HUDEP-2 (cell line): Measurements from ENCODE around the gene GSE1.

Experiments used
- DNase-seq, 76 experiments: peaks; one replicate each; lab custom pipeline; 2025; ENCODE audit not compliant: unreplicated experiment in 76 of 76; lab: John Stamatoyannopoulos, UW

GSE1 gene

GRCh38 chr16:85715169-85716021 is 102.3 kb downstream of the GSE1 start:
- DNase-seq: no peak

- DNase-seq: no peak
These were observed 103.0 kb downstream of the GSE1 start for GRCh38 chr16:85716022-85716679.

GRCh38 chr16:85716680-85717038 is 103.5 kb downstream of the GSE1 start:
- DNase-seq: no peak

GRCh38 chr16:85717393-85718152 is 104.5 kb downstream of the GSE1 start:
- DNase-seq: peak in 63 of 76 experiments; percentile 8 to 78 (median 49)

- DNase-seq: no peak
These were observed 105.0 kb downstream of the GSE1 start for GRCh38 chr16:85718153-85718477.

- peak in 25 of 76 experiments; percentile 4 to 35 (median 18) for DNase-seq
These were observed 105.6 kb downstream of the GSE1 start for GRCh38 chr16:85718682-85719081.

GRCh38 chr16:85719605-85720301 is 106.6 kb downstream of the GSE1 start:
- DNase-seq: no peak

- no peak for DNase-seq
These were observed 107.1 kb downstream of the GSE1 start for GRCh38 chr16:85720302-85720637.

- DNase-seq: no peak
These were observed 109.2 kb downstream of the GSE1 start for GRCh38 chr16:85722128-85722893.

- no peak for DNase-seq
These were observed 111.2 kb downstream of the GSE1 start for GRCh38 chr16:85724126-85724879.

GRCh38 chr16:85724936-85725335 is 111.8 kb downstream of the GSE1 start:
- no peak for DNase-seq
